H1 (cell line): ENCODE data around the gene MRPL27.

Experiments
- ATF2 ChIP-seq: IDR thresholded peaks from 2 replicates; pipeline ENCODE4 v1.6.1; 2012; ENCODE audit warnings: low read length, inconsistent platforms
- CHD2 ChIP-seq: IDR thresholded peaks from 2 replicates; pipeline ENCODE4 v1.6.1; 2012; ENCODE audit warnings: low read length, improper control_type of control experiment
- CTCF ChIP-seq, 3 experiments: IDR thresholded peaks; 1 replicate in 2 of 3; 2 replicates in 1 of 3; pipeline versions ENCODE4 v1.5.1 to v1.6.1; 2011; ENCODE audit warnings: low read length in 3 of 3, mild to moderate bottlenecking in 3 of 3, inconsistent platforms in 2 of 3, low read depth in 1 of 3, moderate library complexity in 1 of 3; ENCODE audit not compliant: insufficient read depth in 1 of 3; ENCODE audit errors: control extremely low read depth in 1 of 3
- EZH2 ChIP-seq: fragments of 200-600 bp; sonication (generic); IDR thresholded peaks from 2 replicates; pipeline ENCODE4 v1.7.1; 2012; ENCODE audit warnings: low read depth, mild to moderate bottlenecking, moderate library complexity, low read length, inconsistent platforms; ENCODE audit not compliant: severe bottlenecking
- GABPA ChIP-seq: IDR thresholded peaks from 2 replicates; pipeline ENCODE4 v1.6.1; 2011; ENCODE audit warnings: mild to moderate bottlenecking, low read length, moderate library complexity, borderline replicate concordance; ENCODE audit not compliant: insufficient read depth
- KDM1A ChIP-seq: fragments of 200-600, 300-600 bp; sonication (generic); IDR thresholded peaks from 2 replicates; pipeline ENCODE4 v1.7.1; 2016; ENCODE audit warnings: mild to moderate bottlenecking, low read length, borderline replicate concordance
- NRF1 ChIP-seq: IDR thresholded peaks from 2 replicates; pipeline ENCODE4 v1.6.1; 2011; ENCODE audit warnings: mild to moderate bottlenecking, low read depth, low read length, improper control_type of control experiment
- POLR2A ChIP-seq, 2 experiments: IDR thresholded peaks; 1 replicate in 1 of 2; 2 replicates in 1 of 2; pipeline ENCODE4 v1.6.1; 2011; ENCODE audit warnings: low read depth in 2 of 2, low read length in 2 of 2, mild to moderate bottlenecking in 2 of 2; ENCODE audit errors: control extremely low read depth in 1 of 2
- TAF1 ChIP-seq: IDR thresholded peaks from 2 replicates; pipeline ENCODE4 v1.6.1; 2011; ENCODE audit warnings: mild to moderate bottlenecking, low read depth, low read length
- TBP ChIP-seq: IDR thresholded peaks from 2 replicates; pipeline ENCODE4 v1.6.1; 2011; ENCODE audit warnings: low read depth, low read length, improper control_type of control experiment
- TCF12 ChIP-seq: IDR thresholded peaks from 2 replicates; pipeline ENCODE4 v1.6.1; 2011; ENCODE audit warnings: low read depth, mild to moderate bottlenecking, low read length
- TEAD4 ChIP-seq: IDR thresholded peaks from 2 replicates; pipeline ENCODE4 v1.6.1; 2012; ENCODE audit warnings: low read depth, low read length, inconsistent platforms, mixed read lengths
- YY1 ChIP-seq: IDR thresholded peaks from 2 replicates; pipeline ENCODE4 v1.6.1; 2011; ENCODE audit warnings: low read depth, mild to moderate bottlenecking, low read length

GRCh38 chr17:50353600-50354195, 19.3 kb downstream of the MRPL27 start:
- TF ChIP-seq EZH2 (no peak), CTCF (IDR thresholded peaks at IDR 0.05; ENCODE audit: control extremely low read depth in 1 of 3, insufficient read depth in 1 of 3, low read depth in 1 of 3, low read length in 3 of 3) (no peak), POLR2A (IDR thresholded peaks at IDR 0.05; ENCODE audit: control extremely low read depth in 1 of 2, low read depth in 2 of 2, low read length in 2 of 2) (no peak), YY1 (no peak), TBP (no peak), CHD2 (no peak), TAF1 (no peak), KDM1A (no peak), TEAD4 (no peak), ATF2 (no peak), TCF12 (no peak), NRF1 (no peak), GABPA (no peak)
